OCI-LY3 (cell line): ENCODE measurements around the gene HSPB9.

Source experiments
- H2AFZ ChIP-seq: fragments of 200-600, 300-600 bp; shearing (Covaris generic); 2 replicates; pipeline ENCODE4 v1.6.0; 2014; ENCODE audit warnings: antibody characterized with exemption, low read depth, low read length
- H3K27ac ChIP-seq: fragments of 200-600, 300-600 bp; sonication (generic); 2 replicates; pipeline ENCODE4 v1.5.1; 2014; ENCODE audit warnings: mild to moderate bottlenecking, low read length, moderate library complexity, mixed read lengths
- H3K27me3 ChIP-seq: fragments of 200-600, 300-600 bp; sonication (generic); 2 replicates; pipeline ENCODE4 v1.6.1; 2014; ENCODE audit warnings: low read depth, low read length, mixed read lengths
- H3K36me3 ChIP-seq: fragments of 200-600, 300-600 bp; sonication (generic); replicated peaks from 2 replicates; pipeline ENCODE3; 2014; ENCODE audit warnings: low read depth, low read length, mixed read lengths
- H3K4me1 ChIP-seq: fragments of 300-600, 200-600 bp; sonication (generic); 2 replicates; pipeline ENCODE4 v1.6.1; 2014; ENCODE audit warnings: low read length, mixed read lengths
- H3K4me2 ChIP-seq: fragments of 200-600, 300-600 bp; sonication (generic); 2 replicates; pipeline ENCODE4 v1.6.1; 2014; ENCODE audit warnings: low read length, mixed read lengths
- H3K4me3 ChIP-seq: fragments of 300-600, 200-600 bp; sonication (generic); 2 replicates; pipeline ENCODE4 v1.5.1; 2014; ENCODE audit warnings: antibody characterized with exemption, mild to moderate bottlenecking, low read length, moderate library complexity
- H3K79me2 ChIP-seq: fragments of 300-600, 200-600 bp; shearing (Covaris generic); 2 replicates; pipeline ENCODE4 v1.6.1; 2014; ENCODE audit warnings: mild to moderate bottlenecking, low read length, mixed read lengths
- H3K9ac ChIP-seq: fragments of 300-600, 200-600 bp; shearing (Covaris generic); 2 replicates; pipeline ENCODE4 v1.6.0; 2014; ENCODE audit warnings: mild to moderate bottlenecking, low read length, moderate library complexity
- H3K9me3 ChIP-seq: fragments of 200-600, 300-600 bp; shearing (Covaris generic); 2 replicates; pipeline ENCODE4 v1.6.1; 2014; ENCODE audit warnings: low read length, mixed read lengths; ENCODE audit not compliant: insufficient read depth
- H4K20me1 ChIP-seq: fragments of 200-600, 300-600 bp; sonication (generic); 2 replicates; pipeline ENCODE4 v1.6.1; 2016; ENCODE audit warnings: low read length, mixed read lengths; ENCODE audit not compliant: insufficient read depth
- CTCF ChIP-seq: fragments of 200-600, 300-600 bp; sonication (generic); IDR thresholded peaks from 2 replicates; pipeline ENCODE4 v1.5.1; 2014; ENCODE audit warnings: antibody characterized with exemption, low read length, low read depth
- EZH2phosphoT487 ChIP-seq: fragments of 200-600 bp; shearing (Covaris generic); IDR thresholded peaks from 2 replicates; pipeline ENCODE4 v1.6.1; 2018; ENCODE audit warnings: antibody characterized with exemption, mixed run types, low read depth

HSPB9 gene

GRCh38 chr17:42122371-42123303 is at the start of gene HSPB9:
Gene HSPB9 (plus strand): TSS chr17:42122804. CDS start chr17:42122851, 47 bp downstream.
- TF ChIP-seq EZH2phosphoT487 (no peak), CTCF (no peak)
- peaks cover 19% of the 10 kb centered on the region for H3K36me3 ChIP-seq
- H3K9ac ChIP-seq: no peak within 1 kb of the TSS

GRCh38 chr17:42075789-42076188 is 46.8 kb upstream of the HSPB9 start:
- Histone ChIP-seq H2AFZ (no peak overlapping the region), H3K27me3 (no peaks in the 10 kb centered on the region)

More at GRCh38 chr17:42122371-42123303, at the start of gene HSPB9:
- no peak within 1 kb of the TSS for H3K4me3 ChIP-seq
- H3K27me3 ChIP-seq: no peaks in the 10 kb centered on the region
- H3K79me2 ChIP-seq: 0 out of 2 replicates have a peak, but pooled peaks cover 4% of the 10 kb centered on the region
- no peaks in the 10 kb centered on the region for H3K9me3 ChIP-seq
- H4K20me1 ChIP-seq: no peaks in the 10 kb centered on the region
- no peak within 1 kb of the TSS for H3K4me2 ChIP-seq
- peaks cover 32% of the 10 kb centered on the region for H3K4me1 ChIP-seq
- H3K27ac ChIP-seq: no peak within 1 kb of the TSS
- no peak within 1 kb of the TSS for H2AFZ ChIP-seq

GRCh38 chr17:42076797-42077559 is 45.6 kb upstream of the HSPB9 start:
- H3K9ac ChIP-seq: no peak overlapping the region
- no peak for TF ChIP-seq EZH2phosphoT487
- peaks cover 94% of the 10 kb centered on the region for H3K79me2 ChIP-seq
- no peak overlapping the region for H3K27ac ChIP-seq
- H3K4me2 ChIP-seq: no peak overlapping the region
- H2AFZ ChIP-seq: no peak overlapping the region
- H4K20me1 ChIP-seq: peaks cover 91% of the 10 kb centered on the region
- peaks cover 17% of the 10 kb centered on the region for H3K4me1 ChIP-seq
- no peak overlapping the region for H3K4me3 ChIP-seq
- H3K36me3 ChIP-seq: peaks cover 44% of the 10 kb centered on the region
- no peaks in the 10 kb centered on the region for H3K9me3 ChIP-seq
- no peaks in the 10 kb centered on the region for H3K27me3 ChIP-seq

More at GRCh38 chr17:42075789-42076188, 46.8 kb upstream of the HSPB9 start:
- no peak for TF ChIP-seq CTCF
- Histone ChIP-seq H3K9me3 (no peaks in the 10 kb centered on the region), H3K9ac (no peak overlapping the region), H3K4me3 (no peak overlapping the region), H4K20me1 (peaks cover 91% of the 10 kb centered on the region), H3K4me2 (no peak overlapping the region), H3K36me3 (peaks cover 45% of the 10 kb centered on the region), H3K79me2 (peaks cover 94% of the 10 kb centered on the region), H3K4me1 (peaks cover 17% of the 10 kb centered on the region), H3K27ac (no peak overlapping the region)

GRCh38 chr17:42077755-42078154 is 44.8 kb upstream of the HSPB9 start:
- Histone ChIP-seq H3K36me3 (peaks cover 45% of the 10 kb centered on the region), H3K27ac (no peak overlapping the region), H2AFZ (no peak overlapping the region), H3K27me3 (no peaks in the 10 kb centered on the region), H3K9me3 (no peaks in the 10 kb centered on the region), H3K9ac (no peak overlapping the region), H3K4me1 (peaks cover 14% of the 10 kb centered on the region), H3K4me2 (no peak overlapping the region), H3K79me2 (peaks cover 94% of the 10 kb centered on the region), H4K20me1 (peaks cover 92% of the 10 kb centered on the region), H3K4me3 (no peak overlapping the region)
- TF ChIP-seq CTCF: no peak
